NCI-H2196 (cell line): ENCODE measurements around the gene SMYD3.
A peak's percentile ranks its signal among the peaks of the same experiment; 100 is the strongest.

Source experiments
- DNase-seq: peaks from one replicate; lab custom pipeline; 2025; ENCODE audit not compliant: unreplicated experiment; lab: John Stamatoyannopoulos, UW

The SMYD3 gene

DNA sequence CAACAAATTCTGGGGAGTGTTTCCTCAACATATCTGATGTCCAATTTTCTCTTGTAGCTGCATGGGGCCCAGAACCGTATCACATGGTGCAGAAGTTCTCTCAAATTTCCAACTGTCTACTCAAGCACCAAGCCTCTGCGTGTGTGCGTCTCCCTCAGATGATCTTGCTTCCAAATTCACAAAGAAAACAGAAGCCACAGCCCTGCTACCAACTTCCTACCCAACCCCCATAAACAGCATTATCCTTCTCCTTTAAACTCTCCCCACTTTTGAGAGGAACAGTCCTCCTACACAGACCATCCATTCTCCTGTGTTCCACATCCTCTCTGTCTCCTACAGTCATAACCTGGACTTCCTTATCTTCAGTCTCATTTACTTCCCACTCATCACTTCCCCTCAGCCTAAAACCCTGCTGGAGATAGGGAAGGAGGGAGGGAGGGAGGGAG, 354.1 kb downstream of the SMYD3 start:
- DNase-seq: no peak

- peak; percentile 18 for DNase-seq
These were observed 355.2 kb downstream of the SMYD3 start for GRCh38 chr1:246151796-246152434.

GRCh38 chr1:246149543-246149942, 357.5 kb downstream of the SMYD3 start:
- DNase-seq: no peak

DNA sequence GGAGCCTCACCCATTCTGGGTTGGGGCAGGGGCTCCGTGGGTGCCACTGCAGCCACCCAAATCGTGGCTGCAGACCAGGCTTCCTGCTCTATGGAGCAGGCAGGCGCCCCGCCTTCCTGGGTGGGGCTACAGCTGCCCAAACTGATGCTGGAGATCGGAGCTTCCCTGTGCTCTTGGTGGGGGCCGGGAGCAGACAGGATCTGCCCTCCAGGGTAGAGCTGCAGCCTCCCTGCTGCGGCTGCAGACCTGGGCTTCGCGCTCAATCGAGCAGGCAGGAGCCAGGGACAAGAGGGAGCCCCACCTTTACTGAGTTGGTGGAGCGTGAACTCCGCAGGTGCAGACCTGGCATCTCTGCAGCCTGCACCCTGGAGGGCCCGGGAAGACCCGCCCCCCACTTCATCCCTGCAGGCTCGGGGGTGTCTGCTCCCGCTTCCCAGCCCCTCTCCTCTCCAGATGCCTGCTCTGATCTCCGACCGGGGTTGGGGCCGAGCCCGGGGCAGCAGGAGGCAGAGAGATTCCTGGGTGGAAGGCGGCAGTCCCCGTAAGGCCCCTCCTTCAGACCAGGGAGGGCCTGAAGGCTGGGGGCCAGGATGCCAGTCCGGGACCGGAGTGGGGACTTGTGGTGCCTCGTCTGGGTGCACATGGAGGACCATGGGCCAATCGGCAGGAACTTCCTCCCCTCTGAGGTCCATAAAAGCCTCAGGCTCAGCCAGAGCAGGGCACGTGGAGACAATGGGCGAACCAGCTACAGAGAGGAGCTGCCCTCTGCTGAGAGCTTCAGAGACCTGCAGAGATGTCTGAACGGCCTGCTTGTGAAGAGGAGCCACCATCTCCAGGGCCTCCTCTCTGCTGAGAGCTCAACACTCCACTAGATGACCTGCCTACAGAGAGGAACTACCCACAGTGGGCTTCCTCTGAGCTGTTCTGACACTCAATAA, 359.3 kb downstream of the SMYD3 start:
- no peak for DNase-seq

DNA sequence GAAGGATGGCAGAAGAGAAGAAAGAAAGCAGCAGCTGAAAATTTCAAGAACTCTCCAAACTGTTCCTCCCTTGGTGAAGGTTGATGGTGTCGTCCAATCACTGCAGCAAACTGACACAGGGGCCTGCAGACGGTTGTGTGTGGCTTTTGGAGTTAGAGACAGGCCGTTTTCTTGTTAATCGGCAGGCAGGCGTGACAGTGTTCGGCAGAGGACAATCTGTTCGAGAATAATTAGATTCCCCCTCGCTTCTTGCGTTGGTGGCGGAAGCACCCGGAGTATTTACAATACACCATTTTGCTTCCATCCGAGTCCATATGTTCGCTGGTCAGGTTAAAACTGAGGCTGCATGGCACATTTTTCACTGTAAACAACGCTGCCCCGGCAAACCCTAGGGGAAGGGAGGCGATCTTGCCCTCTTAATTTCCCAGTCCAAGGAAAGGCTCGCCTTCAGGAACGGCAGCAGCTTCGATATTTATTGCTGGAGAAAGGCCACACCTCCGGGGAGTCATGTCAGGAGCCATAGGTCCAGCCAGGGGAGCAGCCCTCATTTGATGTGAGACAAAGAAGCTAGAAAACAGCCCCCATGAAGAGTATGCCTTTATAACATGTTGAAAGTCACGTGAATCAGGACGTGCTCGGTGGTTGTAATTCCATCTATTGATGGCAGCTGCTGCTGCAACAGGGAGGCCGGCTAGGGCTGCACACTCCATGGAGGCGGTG, 360.1 kb downstream of the SMYD3 start:
- no peak for DNase-seq

GRCh38 chr1:246145900-246146299, 361.2 kb downstream of the SMYD3 start:
- DNase-seq: no peak

- no peak for DNase-seq
These were observed 362.1 kb downstream of the SMYD3 start for GRCh38 chr1:246144931-246145330.

- no peak for DNase-seq
These were observed 364.7 kb downstream of the SMYD3 start for GRCh38 chr1:246142320-246142893.

- DNase-seq: no peak
These were observed 365.8 kb downstream of the SMYD3 start for GRCh38 chr1:246141306-246141705.

GRCh38 chr1:246139745-246140182, 367.3 kb downstream of the SMYD3 start:
- DNase-seq: no peak

GRCh38 chr1:246138781-246139180, 368.3 kb downstream of the SMYD3 start:
- no peak for DNase-seq

GRCh38 chr1:246136477-246136876, 370.6 kb downstream of the SMYD3 start:
- DNase-seq: no peak

GRCh38 chr1:246134789-246135188, 372.3 kb downstream of the SMYD3 start:
- no peak for DNase-seq

DNA sequence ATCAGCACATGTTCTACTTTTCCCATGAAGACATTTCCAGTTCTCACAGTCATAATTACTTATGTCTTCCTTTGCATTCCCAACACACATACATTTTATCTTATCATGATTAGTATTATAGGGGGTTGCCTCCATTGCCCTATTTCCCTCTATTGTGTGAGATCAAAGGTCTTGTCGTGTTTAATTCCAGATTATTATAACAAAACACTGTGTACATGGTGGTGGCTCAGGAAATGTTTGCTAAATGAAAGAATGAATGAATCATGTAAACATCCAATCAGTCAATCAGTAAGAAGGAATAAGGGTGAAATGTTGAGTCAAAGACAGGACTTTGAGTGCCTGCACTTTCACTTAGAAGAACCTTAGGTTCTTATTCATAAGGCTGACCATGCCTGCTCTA, 376.0 kb downstream of the SMYD3 start:
- DNase-seq: no peak

DNA sequence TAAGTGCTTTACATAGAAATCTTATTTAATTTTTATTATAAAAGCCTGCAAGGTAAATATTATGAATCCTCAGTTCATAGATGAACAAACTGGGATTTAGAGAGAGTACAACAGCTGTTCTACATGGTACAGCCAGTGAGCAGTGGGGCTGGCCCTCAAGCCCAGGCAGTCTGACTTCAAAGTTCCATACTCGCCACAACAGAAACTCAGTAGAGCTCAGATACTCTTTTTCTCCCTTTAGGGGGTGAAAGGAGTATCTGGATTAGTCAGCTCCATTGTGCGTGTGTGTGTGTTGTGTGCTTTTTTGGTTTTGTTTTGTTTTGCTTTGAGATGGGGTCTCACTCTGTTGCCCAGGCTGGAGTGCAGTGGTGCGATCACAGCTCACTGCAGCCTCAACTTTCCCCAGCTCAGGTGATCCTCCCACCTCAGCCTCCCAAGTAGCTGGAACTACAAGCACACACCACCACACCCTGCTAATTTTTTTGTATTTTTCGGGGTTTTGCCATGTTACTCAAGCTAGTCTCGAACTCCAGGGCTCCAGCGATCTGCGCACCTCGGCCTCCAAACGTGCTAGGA, 378.5 kb downstream of the SMYD3 start:
- DNase-seq: no peak

DNA sequence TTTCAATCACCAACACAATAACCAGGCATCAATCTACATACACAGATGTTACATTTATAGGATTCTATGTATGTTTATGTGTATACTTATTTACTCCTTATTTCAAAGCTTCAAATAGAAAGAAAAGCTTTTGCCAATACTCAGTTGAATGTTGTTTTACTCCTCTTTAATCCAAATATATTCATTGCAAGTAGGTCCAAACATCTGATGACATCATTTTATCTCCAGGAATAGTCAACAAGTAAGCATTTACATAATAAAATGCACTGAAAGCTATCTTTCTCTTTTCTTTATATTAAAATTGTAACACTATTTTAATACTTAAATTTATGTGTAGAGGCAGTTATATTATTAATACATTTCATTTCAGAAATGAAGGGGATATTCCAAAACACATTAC, 380.5 kb downstream of the SMYD3 start:
- no peak for DNase-seq

- no peak for DNase-seq
These were observed 385.0 kb downstream of the SMYD3 start for GRCh38 chr1:246122071-246122470.

DNA sequence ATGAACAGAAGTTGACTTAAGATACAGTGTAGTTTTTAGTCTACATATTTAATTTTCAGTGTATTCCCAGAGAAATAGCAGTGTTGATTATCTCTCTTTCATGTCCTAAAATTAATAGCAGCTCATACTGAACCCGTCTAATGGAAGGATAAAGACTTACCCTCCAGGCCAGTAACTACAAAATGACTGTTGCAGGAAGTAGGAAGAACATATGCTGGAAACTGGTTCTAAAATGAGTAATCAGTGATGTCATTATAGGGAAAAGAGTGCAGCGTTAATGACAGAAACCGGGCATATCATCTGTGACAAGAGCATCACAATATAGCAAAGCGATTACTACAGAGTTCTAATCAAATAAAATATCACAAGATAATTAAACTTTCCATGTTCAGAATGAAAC, 385.5 kb downstream of the SMYD3 start:
- DNase-seq: no peak

DNA sequence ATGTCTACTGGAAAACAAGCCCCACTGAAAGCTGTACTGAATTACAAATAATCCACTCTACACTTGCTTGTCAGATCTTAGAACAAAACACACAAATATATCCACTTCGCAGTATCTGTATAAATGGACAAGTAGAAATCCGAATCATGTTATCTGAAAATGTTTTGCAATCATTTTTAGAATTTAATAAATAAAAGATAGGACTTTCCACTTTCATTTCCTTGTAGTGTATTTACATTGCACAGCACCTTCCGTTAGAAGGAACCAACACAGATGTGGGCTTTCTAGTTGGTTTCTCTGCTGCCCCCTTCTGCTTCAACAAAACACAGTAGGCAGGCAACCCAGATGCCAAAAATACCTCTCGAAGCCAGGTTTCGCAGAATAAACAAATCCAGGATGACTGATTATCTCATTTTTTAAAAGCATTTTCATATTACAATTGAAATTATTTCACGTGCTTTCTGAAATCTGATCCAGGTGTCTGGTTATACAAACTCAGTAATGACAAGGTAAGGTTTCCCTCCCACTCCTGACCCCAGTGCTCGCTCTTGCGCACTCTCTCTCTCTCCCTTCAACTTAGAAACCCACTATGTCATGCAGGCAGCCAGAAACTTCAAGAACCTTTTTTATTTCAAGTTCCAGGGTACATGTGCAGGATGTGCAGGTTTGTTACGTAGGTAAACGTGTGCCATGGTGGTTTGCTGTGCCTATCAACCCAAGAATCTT, 389.9 kb downstream of the SMYD3 start:
- DNase-seq: peak; percentile 36

DNA sequence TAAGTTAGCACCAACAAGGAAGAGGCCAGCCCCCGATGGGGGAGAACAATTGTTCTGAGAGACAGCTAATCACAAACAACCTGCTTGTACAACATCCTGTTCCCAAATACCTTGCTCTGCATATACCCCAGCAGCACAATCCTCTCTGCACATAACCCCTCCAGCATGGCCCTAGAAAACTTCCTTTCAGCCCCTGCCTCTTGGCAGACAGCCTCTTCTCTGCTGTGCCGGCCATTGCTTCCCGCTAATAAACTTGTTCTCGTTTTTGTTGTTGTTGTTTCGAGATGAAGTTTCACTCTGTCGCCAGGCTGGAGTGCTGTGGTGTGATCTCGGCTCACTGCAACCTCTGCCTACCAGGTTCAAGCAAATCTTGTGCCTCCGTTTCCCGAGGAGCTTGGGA, 392.7 kb downstream of the SMYD3 start:
- DNase-seq: no peak
